AG09309 (cell line): Measurements from ENCODE around the gene VAMP7.

Experiments used
- DNase-seq: peaks from one replicate; pipeline ENCODE4 v3.0.0-alpha.2; 2010; ENCODE audit warnings: low read depth
- H3K4me3 ChIP-seq: 2 replicates; pipeline ENCODE4 v1.5.1; 2011; ENCODE audit warnings: mild to moderate bottlenecking, low read depth, low read length, moderate library complexity; ENCODE audit not compliant: control insufficient read depth
- TF ChIP-seq, protein P1 (sequence below): IDR thresholded peaks from 2 replicates; pipeline ENCODE4 v1.5.1; 2011; ENCODE audit warnings: mild to moderate bottlenecking, low read depth, low read length, inconsistent platforms; ENCODE audit not compliant: insufficient read depth, control insufficient read depth; ENCODE audit errors: missing control alignments

VAMP7 gene

DNA sequence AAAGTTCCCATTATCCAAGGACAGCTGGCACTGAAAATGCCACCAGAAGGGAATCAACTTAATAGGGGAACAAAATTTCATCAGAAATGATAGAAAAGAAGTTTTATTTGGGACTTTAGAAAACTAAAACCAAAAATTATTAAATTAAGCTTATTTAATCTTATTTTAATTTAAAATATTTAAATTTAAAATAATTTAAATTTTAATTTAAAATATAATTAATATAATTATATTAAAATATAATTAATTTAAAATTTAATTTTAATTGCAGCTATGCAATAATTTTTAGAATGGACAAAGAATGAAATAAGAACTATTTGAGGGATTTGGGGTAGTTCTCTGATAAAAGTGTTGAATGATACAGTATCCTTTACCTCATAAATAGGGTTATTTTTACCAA lies 10.2 kb upstream of the VAMP7 start:
- TF ChIP-seq, protein P1, sequence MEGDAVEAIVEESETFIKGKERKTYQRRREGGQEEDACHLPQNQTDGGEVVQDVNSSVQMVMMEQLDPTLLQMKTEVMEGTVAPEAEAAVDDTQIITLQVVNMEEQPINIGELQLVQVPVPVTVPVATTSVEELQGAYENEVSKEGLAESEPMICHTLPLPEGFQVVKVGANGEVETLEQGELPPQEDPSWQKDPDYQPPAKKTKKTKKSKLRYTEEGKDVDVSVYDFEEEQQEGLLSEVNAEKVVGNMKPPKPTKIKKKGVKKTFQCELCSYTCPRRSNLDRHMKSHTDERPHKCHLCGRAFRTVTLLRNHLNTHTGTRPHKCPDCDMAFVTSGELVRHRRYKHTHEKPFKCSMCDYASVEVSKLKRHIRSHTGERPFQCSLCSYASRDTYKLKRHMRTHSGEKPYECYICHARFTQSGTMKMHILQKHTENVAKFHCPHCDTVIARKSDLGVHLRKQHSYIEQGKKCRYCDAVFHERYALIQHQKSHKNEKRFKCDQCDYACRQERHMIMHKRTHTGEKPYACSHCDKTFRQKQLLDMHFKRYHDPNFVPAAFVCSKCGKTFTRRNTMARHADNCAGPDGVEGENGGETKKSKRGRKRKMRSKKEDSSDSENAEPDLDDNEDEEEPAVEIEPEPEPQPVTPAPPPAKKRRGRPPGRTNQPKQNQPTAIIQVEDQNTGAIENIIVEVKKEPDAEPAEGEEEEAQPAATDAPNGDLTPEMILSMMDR = no peak
- DNase-seq = no peak

DNA sequence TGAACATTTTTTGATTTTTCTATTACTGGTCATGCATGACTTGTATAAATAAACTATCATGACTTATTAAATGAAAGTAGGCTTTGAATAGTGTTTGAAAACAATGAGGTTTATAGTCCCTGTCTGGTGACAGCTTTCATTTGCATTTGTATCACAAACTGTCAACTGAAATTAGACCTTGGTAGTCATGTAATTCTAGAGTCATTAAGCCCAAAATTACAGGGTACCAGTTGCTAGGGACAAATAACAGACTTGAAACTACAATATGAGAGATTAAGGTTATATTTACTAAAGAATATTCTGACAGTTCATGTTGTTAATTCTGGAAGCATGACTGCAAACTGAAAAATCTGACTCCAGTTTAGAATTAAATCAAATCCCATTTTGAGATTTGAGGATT lies 9.2 kb upstream of the VAMP7 start:
- no peak for DNase-seq
- TF ChIP-seq, protein P1 = no peak
- H3K4me3 ChIP-seq = no peak overlapping the region

More for the DNA sequence above, 10.2 kb upstream of the VAMP7 start:
- H3K4me3 ChIP-seq = no peak overlapping the region

DNA sequence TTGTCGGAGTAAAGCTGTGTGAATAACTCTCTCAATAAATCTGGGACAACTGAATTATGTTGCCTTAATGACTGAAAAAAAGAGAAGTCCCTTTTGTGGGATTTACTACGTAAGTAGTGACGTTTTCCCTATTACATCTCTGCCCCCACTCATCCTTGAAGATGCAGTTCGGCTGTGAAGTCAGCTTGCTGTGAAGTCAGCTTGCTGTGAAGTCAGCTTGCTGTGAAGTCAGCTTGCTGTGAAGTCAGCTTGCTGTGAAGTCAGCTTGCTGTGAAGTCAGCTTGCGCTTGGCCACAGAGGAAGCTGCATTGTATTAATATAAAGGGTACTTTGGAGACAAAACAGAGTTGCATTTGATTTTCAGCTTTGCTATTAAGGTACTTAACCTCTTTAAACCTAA lies 8.0 kb upstream of the VAMP7 start:
- H3K4me3 ChIP-seq = no peak overlapping the region
- DNase-seq = no peak
- TF ChIP-seq, protein P1 = no peak

DNA sequence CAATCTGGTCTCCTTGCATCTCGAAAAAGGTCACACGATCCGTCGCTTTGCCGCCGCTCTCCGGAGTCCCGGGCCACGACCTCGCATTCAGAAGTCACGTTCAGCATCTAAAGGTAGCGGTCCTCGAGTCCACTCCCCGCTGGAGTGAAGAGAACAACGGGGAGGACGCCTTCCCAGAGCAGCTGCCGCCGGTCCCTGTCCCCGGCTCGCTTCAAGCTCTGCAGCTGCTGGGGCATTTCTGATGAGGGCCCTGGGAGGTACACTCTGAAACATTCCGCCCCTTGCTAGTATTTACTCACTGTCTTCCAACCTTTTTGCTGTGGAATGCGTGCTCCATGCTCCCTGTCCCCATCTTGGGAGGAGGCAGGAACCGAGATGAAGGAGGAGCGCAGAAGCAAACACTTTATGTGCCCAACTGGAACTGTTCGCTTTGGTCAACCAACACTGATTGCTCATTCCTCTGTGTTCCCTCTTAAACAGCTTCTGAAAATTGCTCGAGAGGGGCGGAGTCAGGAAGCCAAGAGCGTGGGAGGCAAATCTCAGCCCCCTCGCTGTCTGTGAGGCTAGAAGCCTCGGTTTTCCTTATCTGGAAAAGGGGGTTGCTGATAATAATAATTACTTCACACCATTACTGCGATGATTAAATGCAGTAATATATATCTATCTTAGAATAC lies 6.4 kb upstream of the VAMP7 start:
- no peak for DNase-seq
- no peak overlapping the region for H3K4me3 ChIP-seq
- TF ChIP-seq, protein P1 = no peak

DNA sequence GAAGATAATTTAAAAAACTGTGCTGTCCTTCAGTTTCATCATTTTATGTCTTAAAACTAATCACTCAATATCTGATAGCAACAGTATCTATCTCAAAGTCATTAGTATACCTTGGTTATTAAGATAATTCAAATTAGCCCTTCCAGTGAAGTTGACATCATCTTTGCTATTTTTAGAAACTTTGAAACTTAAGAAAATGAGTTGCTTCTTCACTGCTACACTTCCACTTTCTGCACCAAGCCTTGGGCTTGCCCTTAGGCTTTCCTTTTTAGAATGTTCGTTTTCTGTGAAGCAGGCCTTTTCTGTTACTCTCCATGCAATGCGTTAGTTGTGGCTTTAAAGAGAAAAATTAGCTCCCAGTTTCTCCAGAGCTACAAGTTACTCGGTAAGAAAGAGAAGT lies 4.4 kb upstream of the VAMP7 start:
- DNase-seq = no peak
- TF ChIP-seq, protein P1 = no peak
- no peak overlapping the region for H3K4me3 ChIP-seq

DNA sequence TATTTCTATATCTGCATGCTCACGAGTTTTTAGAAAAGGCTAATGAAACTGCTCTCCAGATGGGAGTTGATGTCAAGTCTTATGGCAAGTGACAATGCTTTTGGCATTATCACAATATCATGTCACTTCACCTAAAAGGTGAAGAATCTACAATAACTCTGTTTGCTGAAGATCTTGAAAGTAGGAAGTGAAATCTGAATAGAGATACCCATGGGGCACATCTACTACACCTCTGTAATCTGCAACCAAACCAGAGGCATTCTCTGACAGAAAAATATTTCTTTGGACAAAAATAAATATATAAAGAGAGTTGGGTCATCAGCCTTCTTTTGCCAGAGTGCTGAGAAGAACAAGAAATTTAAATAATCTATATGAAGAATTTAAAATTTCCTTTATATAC lies 3.9 kb upstream of the VAMP7 start:
- TF ChIP-seq, protein P1 = no peak
- H3K4me3 ChIP-seq = no peak overlapping the region
- DNase-seq = no peak
